HL-60 (cell line): ENCODE measurements around the gene TMEM95.

Experiments
- GABPA ChIP-seq: IDR thresholded peaks from 2 replicates; pipeline ENCODE4 v1.6.1; 2012; ENCODE audit warnings: low read depth
- POLR2AphosphoS5 ChIP-seq: IDR thresholded peaks from 2 replicates; pipeline ENCODE4 v1.6.1; 2012; ENCODE audit warnings: low read depth
- TF ChIP-seq, protein P1 (sequence below): IDR thresholded peaks from 2 replicates; pipeline ENCODE4 v1.6.1; 2012; ENCODE audit warnings: low read depth; ENCODE audit not compliant: insufficient replicate concordance
- TF ChIP-seq, protein P2 (sequence below): IDR thresholded peaks from one replicate; pipeline ENCODE4 v1.5.1; 2011; ENCODE audit warnings: low read length, control low read depth, inconsistent platforms; ENCODE audit not compliant: insufficient read depth

DNA sequence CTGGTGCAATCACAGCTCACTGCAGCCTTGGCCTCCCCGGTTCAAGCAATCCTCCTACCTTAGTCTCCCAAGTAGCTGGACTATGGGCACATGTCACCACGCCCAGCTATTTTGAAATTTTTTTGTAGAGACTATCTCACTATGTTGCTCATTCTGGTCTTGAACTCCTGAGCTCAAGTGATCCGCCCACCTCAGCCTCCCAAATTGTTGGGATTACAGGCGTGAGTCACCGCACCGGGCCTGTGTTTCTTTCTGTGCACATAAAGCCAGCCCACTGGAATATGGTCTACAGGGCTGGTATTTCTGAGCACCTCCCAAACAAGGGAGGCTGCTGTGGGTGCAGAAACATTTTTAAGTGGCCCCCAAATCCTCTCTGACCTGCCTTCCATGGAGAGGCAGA is 8.4 kb downstream of the TMEM95 start:
- TF ChIP-seq, protein P1, sequence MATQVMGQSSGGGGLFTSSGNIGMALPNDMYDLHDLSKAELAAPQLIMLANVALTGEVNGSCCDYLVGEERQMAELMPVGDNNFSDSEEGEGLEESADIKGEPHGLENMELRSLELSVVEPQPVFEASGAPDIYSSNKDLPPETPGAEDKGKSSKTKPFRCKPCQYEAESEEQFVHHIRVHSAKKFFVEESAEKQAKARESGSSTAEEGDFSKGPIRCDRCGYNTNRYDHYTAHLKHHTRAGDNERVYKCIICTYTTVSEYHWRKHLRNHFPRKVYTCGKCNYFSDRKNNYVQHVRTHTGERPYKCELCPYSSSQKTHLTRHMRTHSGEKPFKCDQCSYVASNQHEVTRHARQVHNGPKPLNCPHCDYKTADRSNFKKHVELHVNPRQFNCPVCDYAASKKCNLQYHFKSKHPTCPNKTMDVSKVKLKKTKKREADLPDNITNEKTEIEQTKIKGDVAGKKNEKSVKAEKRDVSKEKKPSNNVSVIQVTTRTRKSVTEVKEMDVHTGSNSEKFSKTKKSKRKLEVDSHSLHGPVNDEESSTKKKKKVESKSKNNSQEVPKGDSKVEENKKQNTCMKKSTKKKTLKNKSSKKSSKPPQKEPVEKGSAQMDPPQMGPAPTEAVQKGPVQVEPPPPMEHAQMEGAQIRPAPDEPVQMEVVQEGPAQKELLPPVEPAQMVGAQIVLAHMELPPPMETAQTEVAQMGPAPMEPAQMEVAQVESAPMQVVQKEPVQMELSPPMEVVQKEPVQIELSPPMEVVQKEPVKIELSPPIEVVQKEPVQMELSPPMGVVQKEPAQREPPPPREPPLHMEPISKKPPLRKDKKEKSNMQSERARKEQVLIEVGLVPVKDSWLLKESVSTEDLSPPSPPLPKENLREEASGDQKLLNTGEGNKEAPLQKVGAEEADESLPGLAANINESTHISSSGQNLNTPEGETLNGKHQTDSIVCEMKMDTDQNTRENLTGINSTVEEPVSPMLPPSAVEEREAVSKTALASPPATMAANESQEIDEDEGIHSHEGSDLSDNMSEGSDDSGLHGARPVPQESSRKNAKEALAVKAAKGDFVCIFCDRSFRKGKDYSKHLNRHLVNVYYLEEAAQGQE: no peak
- TF ChIP-seq, protein P2, sequence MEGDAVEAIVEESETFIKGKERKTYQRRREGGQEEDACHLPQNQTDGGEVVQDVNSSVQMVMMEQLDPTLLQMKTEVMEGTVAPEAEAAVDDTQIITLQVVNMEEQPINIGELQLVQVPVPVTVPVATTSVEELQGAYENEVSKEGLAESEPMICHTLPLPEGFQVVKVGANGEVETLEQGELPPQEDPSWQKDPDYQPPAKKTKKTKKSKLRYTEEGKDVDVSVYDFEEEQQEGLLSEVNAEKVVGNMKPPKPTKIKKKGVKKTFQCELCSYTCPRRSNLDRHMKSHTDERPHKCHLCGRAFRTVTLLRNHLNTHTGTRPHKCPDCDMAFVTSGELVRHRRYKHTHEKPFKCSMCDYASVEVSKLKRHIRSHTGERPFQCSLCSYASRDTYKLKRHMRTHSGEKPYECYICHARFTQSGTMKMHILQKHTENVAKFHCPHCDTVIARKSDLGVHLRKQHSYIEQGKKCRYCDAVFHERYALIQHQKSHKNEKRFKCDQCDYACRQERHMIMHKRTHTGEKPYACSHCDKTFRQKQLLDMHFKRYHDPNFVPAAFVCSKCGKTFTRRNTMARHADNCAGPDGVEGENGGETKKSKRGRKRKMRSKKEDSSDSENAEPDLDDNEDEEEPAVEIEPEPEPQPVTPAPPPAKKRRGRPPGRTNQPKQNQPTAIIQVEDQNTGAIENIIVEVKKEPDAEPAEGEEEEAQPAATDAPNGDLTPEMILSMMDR: no peak
- TF ChIP-seq POLR2AphosphoS5: no peak
- TF ChIP-seq GABPA: no peak
